HEK293T (cell line): Measurements from ENCODE around the gene KLHDC4.

ENCODE experiments used
- ARNT ChIP-seq: fragments of 450-650 bp; IDR thresholded peaks from 2 replicates; pipeline ENCODE4 v1.6.1; 2017; ENCODE audit warnings: mild to moderate bottlenecking
- BHLHE40 ChIP-seq: fragments of 450-650 bp; IDR thresholded peaks from 2 replicates; pipeline ENCODE4 v1.6.1; 2016; ENCODE audit warnings: mild to moderate bottlenecking, moderate library complexity, borderline replicate concordance
- FOXA1 ChIP-seq: fragments of 450-650 bp; IDR thresholded peaks from 2 replicates; pipeline ENCODE4 v1.6.1; 2016; ENCODE audit warnings: mild to moderate bottlenecking
- FOXK2 ChIP-seq: fragments of 450-650 bp; IDR thresholded peaks from 2 replicates; pipeline ENCODE4 v1.6.1; 2016; ENCODE audit warnings: mild to moderate bottlenecking
- FOXM1 ChIP-seq: fragments of 450-650 bp; IDR thresholded peaks from 2 replicates; pipeline ENCODE4 v1.6.1; 2017; ENCODE audit warnings: mild to moderate bottlenecking, borderline replicate concordance
- LEF1 ChIP-seq: fragments of 450-650 bp; IDR thresholded peaks from 2 replicates; pipeline ENCODE4 v1.6.1; 2017; ENCODE audit warnings: mild to moderate bottlenecking, borderline replicate concordance
- NFRKB ChIP-seq: fragments of 450-650 bp; IDR thresholded peaks from 2 replicates; pipeline ENCODE4 v1.6.1; 2016; ENCODE audit warnings: mild to moderate bottlenecking, moderate library complexity
- SP1 ChIP-seq: fragments of 450-650 bp; IDR thresholded peaks from 2 replicates; pipeline ENCODE4 v1.6.1; 2017
- SUZ12 ChIP-seq: fragments of 450-650 bp; IDR thresholded peaks from 2 replicates; pipeline ENCODE4 v1.6.1; 2016; ENCODE audit warnings: mild to moderate bottlenecking
- TARDBP ChIP-seq: fragments of 450-650 bp; IDR thresholded peaks from 2 replicates; pipeline ENCODE4 v1.6.1; 2016
- TF ChIP-seq, protein P1 (sequence below): fragments of 450-650 bp; IDR thresholded peaks from 2 replicates; pipeline ENCODE4 v1.6.1; 2016

DNA sequence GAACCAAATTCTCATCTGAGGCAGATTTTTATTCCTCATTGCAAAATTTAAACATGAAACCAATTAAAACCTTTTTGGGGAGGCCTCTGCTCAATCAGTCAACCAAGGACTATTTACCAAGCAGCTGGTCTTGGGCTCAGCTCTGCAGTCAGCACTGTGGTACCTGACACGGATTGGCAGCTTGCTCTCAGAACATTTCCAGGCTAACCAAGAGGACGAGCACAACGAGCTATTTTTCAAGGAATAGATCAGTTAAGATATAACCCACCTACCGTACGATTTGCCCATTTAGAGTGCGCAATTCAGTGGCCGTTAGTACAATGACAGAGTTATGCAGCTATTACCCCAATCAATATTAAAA lies 26.4 kb upstream of the KLHDC4 start:
- TF ChIP-seq NFRKB: no peak
- TF ChIP-seq ARNT: no peak
- TF ChIP-seq SUZ12: no peak
- no peak for TF ChIP-seq LEF1
- no peak for TF ChIP-seq FOXM1
- TF ChIP-seq FOXK2: no peak
- TF ChIP-seq FOXA1: no peak
- no peak for TF ChIP-seq SP1
- TF ChIP-seq TARDBP: no peak
- no peak for TF ChIP-seq BHLHE40
- TF ChIP-seq, protein P1, sequence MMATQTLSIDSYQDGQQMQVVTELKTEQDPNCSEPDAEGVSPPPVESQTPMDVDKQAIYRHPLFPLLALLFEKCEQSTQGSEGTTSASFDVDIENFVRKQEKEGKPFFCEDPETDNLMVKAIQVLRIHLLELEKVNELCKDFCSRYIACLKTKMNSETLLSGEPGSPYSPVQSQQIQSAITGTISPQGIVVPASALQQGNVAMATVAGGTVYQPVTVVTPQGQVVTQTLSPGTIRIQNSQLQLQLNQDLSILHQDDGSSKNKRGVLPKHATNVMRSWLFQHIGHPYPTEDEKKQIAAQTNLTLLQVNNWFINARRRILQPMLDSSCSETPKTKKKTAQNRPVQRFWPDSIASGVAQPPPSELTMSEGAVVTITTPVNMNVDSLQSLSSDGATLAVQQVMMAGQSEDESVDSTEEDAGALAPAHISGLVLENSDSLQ: no peak
